C4-2B (cell line): Measurements from ENCODE around the gene FXYD1.

Source experiments
- H3K27ac ChIP-seq: fragments of 450-650 bp; 2 replicates; pipeline ENCODE4 v1.5.1; 2017
- CTCF ChIP-seq: fragments of 450-650 bp; conservative IDR thresholded peaks from 2 replicates; pipeline ENCODE4 v1.5.1; 2017; ENCODE audit warnings: mild to moderate bottlenecking
- ZFX ChIP-seq: fragments of 450-650 bp; IDR thresholded peaks from 2 replicates; pipeline ENCODE4 v1.6.1; 2017

FXYD1 gene

DNA sequence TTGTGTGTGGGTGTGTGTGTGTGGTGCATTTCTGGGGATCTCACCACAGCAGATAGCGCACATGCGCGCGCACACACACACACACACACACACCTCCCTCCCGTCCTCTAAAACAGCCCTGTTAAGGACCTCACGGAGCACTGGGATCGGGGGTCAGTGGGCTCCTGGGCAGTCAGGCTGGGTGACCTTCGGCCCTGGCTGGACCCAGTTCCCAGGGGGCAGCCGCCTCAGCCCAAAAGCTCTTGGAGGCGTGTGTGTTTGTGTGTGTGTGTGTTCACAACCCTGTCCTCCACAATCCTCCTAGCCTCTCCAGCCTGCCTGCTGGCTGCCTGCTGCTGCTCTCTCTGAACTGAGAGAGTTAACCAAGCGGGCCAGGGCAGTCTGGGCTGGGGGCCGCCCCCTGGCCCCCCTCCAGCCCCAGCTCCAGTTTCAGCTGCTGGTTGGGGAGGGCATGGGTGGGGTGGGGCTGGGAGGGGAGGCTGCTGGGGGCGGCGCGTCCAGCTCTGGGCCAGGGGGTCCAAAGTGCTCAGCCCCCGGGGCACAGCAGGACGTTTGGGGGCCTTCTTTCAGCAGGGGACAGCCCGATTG is at the start of gene FXYD1:
Gene FXYD1 (plus strand): TSS at position 520 of the 588 bp plus-strand sequence. CDS start 1,256 bp downstream, outside the sequence.
- no peak for TF ChIP-seq ZFX
- TF ChIP-seq CTCF, result no peak
- H3K27ac ChIP-seq, result no peak within 1 kb of the TSS

GRCh38 chr19:35089554-35089953 is 49.1 kb upstream of the FXYD1 start:
- no peak for TF ChIP-seq CTCF
- no peak for TF ChIP-seq ZFX
- no peak overlapping the region; the same call in 1 of the 2 replicates for H3K27ac ChIP-seq

- no peak for TF ChIP-seq CTCF
- no peak for TF ChIP-seq ZFX
- peak overlapping the region; percentile 64 for H3K27ac ChIP-seq
Observed at GRCh38 chr19:35090160-35090505, 48.5 kb upstream of the FXYD1 start.

DNA sequence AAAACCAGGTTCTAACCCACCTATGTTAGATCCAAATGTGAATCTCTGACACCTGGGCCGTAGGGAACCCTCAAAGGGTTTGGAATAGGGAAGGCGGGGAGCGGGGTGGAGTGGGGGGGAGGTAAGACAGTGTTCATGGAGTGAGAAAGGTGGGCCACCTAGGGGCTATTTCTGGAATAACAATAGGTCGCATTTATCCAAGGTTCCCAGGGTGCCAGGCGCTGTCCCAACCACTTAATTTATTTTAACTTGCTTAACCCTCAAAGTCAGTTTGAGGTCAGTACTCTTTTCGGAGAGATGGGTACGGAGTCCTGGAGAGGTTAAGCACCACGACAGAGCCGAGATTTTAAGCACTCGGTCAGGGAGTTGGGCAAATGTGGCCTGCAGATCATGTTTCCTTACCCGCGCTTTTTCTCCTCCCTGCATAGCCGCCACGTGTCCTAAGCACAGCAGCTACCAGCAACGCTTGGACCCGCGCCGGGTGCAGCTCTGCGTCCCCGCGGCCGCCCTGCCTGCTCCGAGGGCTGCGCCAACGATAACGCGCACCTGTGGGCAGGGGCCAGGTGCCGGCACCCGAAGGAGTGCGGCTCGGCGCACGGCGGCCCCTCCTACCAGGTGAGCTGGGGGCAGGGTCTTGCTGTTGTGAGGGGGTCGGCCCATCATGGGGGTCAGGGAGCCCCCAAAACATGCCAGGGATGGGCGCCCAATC is 48.0 kb upstream of the FXYD1 start:
- TF ChIP-seq ZFX (no peak), CTCF (peak; percentile 87)

DNA sequence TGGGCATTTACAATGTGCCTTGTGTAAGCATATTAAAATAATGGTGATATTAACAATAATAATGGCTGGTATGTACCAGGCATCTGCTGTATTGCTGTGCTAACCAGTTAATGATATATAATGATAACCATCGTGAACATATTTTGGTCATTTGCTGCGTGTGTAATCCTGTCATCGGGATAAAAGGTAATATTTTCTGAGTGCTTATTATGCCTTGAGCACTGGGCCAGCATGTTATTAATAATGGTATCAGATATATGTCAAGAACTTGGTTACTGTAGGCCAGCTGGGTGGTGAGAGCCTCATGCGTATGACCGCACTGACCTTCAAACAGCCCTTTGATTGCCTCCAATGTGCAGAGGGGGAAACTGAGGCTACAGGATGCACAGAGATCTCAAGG is 45.2 kb upstream of the FXYD1 start:
- H3K27ac ChIP-seq, result no peak overlapping the region
- no peak for TF ChIP-seq ZFX
- TF ChIP-seq CTCF, result no peak

More for the DNA sequence above, 48.0 kb upstream of the FXYD1 start:
- H3K27ac ChIP-seq, result peak overlapping the region; percentile 64

GRCh38 chr19:35093941-35094647 is 44.5 kb upstream of the FXYD1 start:
- TF ChIP-seq CTCF, result no peak
- no peak for TF ChIP-seq ZFX
- H3K27ac ChIP-seq, result no peak overlapping the region

GRCh38 chr19:35094656-35095055 is 44.0 kb upstream of the FXYD1 start:
- no peak for TF ChIP-seq ZFX
- no peak for TF ChIP-seq CTCF
- H3K27ac ChIP-seq, result no peak overlapping the region
